IPS-11a (cell line): ENCODE measurements around the gene TMOD1.
"Not testable (repeated sequence)": the region's sequence is repeated elsewhere in the genome, so short reads cannot be mapped to it uniquely, and the experiment has no call there.

ENCODE experiments used
- H3K4me3 ChIP-seq: one replicate; pipeline ENCODE4 v1.5.1; 2013; ENCODE audit warnings: low read depth, low read length, control low read depth

The TMOD1 gene

GRCh38 chr9:97501177-97501971 is at the start of gene TMOD1:
Gene TMOD1, plus strand, starts transcription at chr9:97501666. Its CDS starts 22,523 bp downstream, at chr9:97524189.
- peak within 1 kb of the TSS; percentile 45 for H3K4me3 ChIP-seq

GRCh38 chr9:97453573-97453972 is 47.9 kb upstream of the TMOD1 start:
- H3K4me3 ChIP-seq: not testable (repeated sequence)

GRCh38 chr9:97456841-97457240 is 44.6 kb upstream of the TMOD1 start:
- H3K4me3 ChIP-seq: not testable (repeated sequence)

- no peak overlapping the region for H3K4me3 ChIP-seq
These were observed 42.1 kb upstream of the TMOD1 start for GRCh38 chr9:97459326-97459725.

- no peak overlapping the region for H3K4me3 ChIP-seq
These were observed 39.3 kb upstream of the TMOD1 start for GRCh38 chr9:97462159-97462558.

GRCh38 chr9:97462914-97463313 is 38.6 kb upstream of the TMOD1 start:
- no peak overlapping the region for H3K4me3 ChIP-seq

GRCh38 chr9:97468658-97469448 is 32.6 kb upstream of the TMOD1 start:
- no peak overlapping the region for H3K4me3 ChIP-seq

- H3K4me3 ChIP-seq: no peak overlapping the region
These were observed 31.4 kb upstream of the TMOD1 start for GRCh38 chr9:97470076-97470475.

- no peak overlapping the region for H3K4me3 ChIP-seq
These were observed 27.7 kb upstream of the TMOD1 start for GRCh38 chr9:97473717-97474116.

- H3K4me3 ChIP-seq: no peak overlapping the region
These were observed 27.0 kb upstream of the TMOD1 start for GRCh38 chr9:97474372-97474925.

GRCh38 chr9:97475059-97475458 is 26.4 kb upstream of the TMOD1 start:
- H3K4me3 ChIP-seq: no peak overlapping the region

GRCh38 chr9:97478301-97478981 is 23.0 kb upstream of the TMOD1 start:
- H3K4me3 ChIP-seq: no peak overlapping the region

- no peak overlapping the region for H3K4me3 ChIP-seq
These were observed 21.8 kb upstream of the TMOD1 start for GRCh38 chr9:97479496-97480159.

- no peak overlapping the region for H3K4me3 ChIP-seq
These were observed 21.3 kb upstream of the TMOD1 start for GRCh38 chr9:97480174-97480573.

- no peak overlapping the region for H3K4me3 ChIP-seq
These were observed 20.7 kb upstream of the TMOD1 start for GRCh38 chr9:97480749-97481148.

- no peak overlapping the region for H3K4me3 ChIP-seq
These were observed 17.3 kb upstream of the TMOD1 start for GRCh38 chr9:97484134-97484533.

GRCh38 chr9:97487107-97487506 is 14.4 kb upstream of the TMOD1 start:
- H3K4me3 ChIP-seq: no peak overlapping the region

GRCh38 chr9:97487861-97488260 is 13.6 kb upstream of the TMOD1 start:
- H3K4me3 ChIP-seq: no peak overlapping the region

GRCh38 chr9:97491216-97491999 is 10.1 kb upstream of the TMOD1 start:
- H3K4me3 ChIP-seq: no peak overlapping the region
